Measurements from ENCODE around the gene SMDT1. TPM values are rescaled to one million over a fixed set of nuclear protein-coding genes. Genes with fewer than 3 reads are reported as not detected.

Gene SMDT1
- total and polyA plus RNA-seq, 2 experiments from 2014 or later = 4.9 to 97.9 TPM

GRCh38 chr22:42108848-42109247 lies 29.3 kb downstream of the SMDT1 start:
- Histone ChIP-seq H3K4me1 (ENCODE audit: insufficient read depth) (no peaks in the 10 kb centered on the region), H3K27me3 (ENCODE audit: insufficient read depth) (peaks cover 12% of the 10 kb centered on the region; the same call in 1 of the 2 replicates), H3K27ac (ENCODE audit: low read depth) (no peak overlapping the region), H3K4me2 (peak overlapping the region; percentile 33; the same call in 1 of the 2 replicates), H3K4me3 (peak overlapping the region; percentile 5; the same call in 1 of the 2 replicates), H2AFZ (no peak overlapping the region), H3F3A (replicated peaks; ENCODE audit: low read depth) (no peaks in the 10 kb centered on the region), H3K79me2 (replicated peaks; ENCODE audit: insufficient read depth) (no peaks in the 10 kb centered on the region), H3K36me3 (ENCODE audit: insufficient read depth) (no peaks in the 10 kb centered on the region), H3K9me2 (ENCODE audit: insufficient read depth) (no peaks in the 10 kb centered on the region), H4K20me1 (replicated peaks; ENCODE audit: insufficient read depth) (no peaks in the 10 kb centered on the region)
- H3K9me3 Mint-ChIP-seq = peaks cover 26% of the 10 kb centered on the region
- peak; percentile 89 for ATAC-seq
- peaks cover 8% of the 10 kb centered on the region for H3K27me3 Mint-ChIP-seq (ENCODE audit: insufficient read depth, low read depth, poor library complexity)
- no peak overlapping the region for H3K4me3 Mint-ChIP-seq
- no peaks in the 10 kb centered on the region; the same call in 2 of the 3 replicates for H3K4me1 Mint-ChIP-seq
- DNase-seq (ENCODE audit: low spot score) = peak; percentile 40
- no peak for TF ChIP-seq ZNF114 (CRISPR knock-in tag; IDR thresholded peaks at IDR 0.05)
- no peak for TF ChIP-seq CTCF (conservative IDR thresholded peaks at IDR 0.05; ENCODE audit: low read depth in 2 of 2)
- TF ChIP-seq EZH2phosphoT487 (IDR thresholded peaks at IDR 0.05; ENCODE audit: unreplicated experiment) = no peak
- TF ChIP-seq, protein P1, sequence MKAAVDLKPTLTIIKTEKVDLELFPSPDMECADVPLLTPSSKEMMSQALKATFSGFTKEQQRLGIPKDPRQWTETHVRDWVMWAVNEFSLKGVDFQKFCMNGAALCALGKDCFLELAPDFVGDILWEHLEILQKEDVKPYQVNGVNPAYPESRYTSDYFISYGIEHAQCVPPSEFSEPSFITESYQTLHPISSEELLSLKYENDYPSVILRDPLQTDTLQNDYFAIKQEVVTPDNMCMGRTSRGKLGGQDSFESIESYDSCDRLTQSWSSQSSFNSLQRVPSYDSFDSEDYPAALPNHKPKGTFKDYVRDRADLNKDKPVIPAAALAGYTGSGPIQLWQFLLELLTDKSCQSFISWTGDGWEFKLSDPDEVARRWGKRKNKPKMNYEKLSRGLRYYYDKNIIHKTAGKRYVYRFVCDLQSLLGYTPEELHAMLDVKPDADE (IDR thresholded peaks at IDR 0.05) = no peak
- no peak for TF ChIP-seq NANOG (IDR thresholded peaks at IDR 0.05; ENCODE audit: borderline replicate concordance)
- TF ChIP-seq EZH2 (IDR thresholded peaks at IDR 0.05; ENCODE audit: low read depth, unreplicated experiment) = no peak
- no peak for TF ChIP-seq STAT1 (IDR thresholded peaks at IDR 0.05; ENCODE audit: unreplicated experiment)
- no peak for TF ChIP-seq POLR2AphosphoS5 (IDR thresholded peaks at IDR 0.05; ENCODE audit: low read depth)
- no peak for TF ChIP-seq ZNF331 (CRISPR knock-in tag; IDR thresholded peaks at IDR 0.05; ENCODE audit: low read depth)
- no peak for TF ChIP-seq JUNB (IDR thresholded peaks at IDR 0.05; ENCODE audit: unreplicated experiment)
- TF ChIP-seq, protein P2, sequence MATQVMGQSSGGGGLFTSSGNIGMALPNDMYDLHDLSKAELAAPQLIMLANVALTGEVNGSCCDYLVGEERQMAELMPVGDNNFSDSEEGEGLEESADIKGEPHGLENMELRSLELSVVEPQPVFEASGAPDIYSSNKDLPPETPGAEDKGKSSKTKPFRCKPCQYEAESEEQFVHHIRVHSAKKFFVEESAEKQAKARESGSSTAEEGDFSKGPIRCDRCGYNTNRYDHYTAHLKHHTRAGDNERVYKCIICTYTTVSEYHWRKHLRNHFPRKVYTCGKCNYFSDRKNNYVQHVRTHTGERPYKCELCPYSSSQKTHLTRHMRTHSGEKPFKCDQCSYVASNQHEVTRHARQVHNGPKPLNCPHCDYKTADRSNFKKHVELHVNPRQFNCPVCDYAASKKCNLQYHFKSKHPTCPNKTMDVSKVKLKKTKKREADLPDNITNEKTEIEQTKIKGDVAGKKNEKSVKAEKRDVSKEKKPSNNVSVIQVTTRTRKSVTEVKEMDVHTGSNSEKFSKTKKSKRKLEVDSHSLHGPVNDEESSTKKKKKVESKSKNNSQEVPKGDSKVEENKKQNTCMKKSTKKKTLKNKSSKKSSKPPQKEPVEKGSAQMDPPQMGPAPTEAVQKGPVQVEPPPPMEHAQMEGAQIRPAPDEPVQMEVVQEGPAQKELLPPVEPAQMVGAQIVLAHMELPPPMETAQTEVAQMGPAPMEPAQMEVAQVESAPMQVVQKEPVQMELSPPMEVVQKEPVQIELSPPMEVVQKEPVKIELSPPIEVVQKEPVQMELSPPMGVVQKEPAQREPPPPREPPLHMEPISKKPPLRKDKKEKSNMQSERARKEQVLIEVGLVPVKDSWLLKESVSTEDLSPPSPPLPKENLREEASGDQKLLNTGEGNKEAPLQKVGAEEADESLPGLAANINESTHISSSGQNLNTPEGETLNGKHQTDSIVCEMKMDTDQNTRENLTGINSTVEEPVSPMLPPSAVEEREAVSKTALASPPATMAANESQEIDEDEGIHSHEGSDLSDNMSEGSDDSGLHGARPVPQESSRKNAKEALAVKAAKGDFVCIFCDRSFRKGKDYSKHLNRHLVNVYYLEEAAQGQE (IDR thresholded peaks at IDR 0.05; ENCODE audit: unreplicated experiment) = no peak
- TF ChIP-seq, protein P3, sequence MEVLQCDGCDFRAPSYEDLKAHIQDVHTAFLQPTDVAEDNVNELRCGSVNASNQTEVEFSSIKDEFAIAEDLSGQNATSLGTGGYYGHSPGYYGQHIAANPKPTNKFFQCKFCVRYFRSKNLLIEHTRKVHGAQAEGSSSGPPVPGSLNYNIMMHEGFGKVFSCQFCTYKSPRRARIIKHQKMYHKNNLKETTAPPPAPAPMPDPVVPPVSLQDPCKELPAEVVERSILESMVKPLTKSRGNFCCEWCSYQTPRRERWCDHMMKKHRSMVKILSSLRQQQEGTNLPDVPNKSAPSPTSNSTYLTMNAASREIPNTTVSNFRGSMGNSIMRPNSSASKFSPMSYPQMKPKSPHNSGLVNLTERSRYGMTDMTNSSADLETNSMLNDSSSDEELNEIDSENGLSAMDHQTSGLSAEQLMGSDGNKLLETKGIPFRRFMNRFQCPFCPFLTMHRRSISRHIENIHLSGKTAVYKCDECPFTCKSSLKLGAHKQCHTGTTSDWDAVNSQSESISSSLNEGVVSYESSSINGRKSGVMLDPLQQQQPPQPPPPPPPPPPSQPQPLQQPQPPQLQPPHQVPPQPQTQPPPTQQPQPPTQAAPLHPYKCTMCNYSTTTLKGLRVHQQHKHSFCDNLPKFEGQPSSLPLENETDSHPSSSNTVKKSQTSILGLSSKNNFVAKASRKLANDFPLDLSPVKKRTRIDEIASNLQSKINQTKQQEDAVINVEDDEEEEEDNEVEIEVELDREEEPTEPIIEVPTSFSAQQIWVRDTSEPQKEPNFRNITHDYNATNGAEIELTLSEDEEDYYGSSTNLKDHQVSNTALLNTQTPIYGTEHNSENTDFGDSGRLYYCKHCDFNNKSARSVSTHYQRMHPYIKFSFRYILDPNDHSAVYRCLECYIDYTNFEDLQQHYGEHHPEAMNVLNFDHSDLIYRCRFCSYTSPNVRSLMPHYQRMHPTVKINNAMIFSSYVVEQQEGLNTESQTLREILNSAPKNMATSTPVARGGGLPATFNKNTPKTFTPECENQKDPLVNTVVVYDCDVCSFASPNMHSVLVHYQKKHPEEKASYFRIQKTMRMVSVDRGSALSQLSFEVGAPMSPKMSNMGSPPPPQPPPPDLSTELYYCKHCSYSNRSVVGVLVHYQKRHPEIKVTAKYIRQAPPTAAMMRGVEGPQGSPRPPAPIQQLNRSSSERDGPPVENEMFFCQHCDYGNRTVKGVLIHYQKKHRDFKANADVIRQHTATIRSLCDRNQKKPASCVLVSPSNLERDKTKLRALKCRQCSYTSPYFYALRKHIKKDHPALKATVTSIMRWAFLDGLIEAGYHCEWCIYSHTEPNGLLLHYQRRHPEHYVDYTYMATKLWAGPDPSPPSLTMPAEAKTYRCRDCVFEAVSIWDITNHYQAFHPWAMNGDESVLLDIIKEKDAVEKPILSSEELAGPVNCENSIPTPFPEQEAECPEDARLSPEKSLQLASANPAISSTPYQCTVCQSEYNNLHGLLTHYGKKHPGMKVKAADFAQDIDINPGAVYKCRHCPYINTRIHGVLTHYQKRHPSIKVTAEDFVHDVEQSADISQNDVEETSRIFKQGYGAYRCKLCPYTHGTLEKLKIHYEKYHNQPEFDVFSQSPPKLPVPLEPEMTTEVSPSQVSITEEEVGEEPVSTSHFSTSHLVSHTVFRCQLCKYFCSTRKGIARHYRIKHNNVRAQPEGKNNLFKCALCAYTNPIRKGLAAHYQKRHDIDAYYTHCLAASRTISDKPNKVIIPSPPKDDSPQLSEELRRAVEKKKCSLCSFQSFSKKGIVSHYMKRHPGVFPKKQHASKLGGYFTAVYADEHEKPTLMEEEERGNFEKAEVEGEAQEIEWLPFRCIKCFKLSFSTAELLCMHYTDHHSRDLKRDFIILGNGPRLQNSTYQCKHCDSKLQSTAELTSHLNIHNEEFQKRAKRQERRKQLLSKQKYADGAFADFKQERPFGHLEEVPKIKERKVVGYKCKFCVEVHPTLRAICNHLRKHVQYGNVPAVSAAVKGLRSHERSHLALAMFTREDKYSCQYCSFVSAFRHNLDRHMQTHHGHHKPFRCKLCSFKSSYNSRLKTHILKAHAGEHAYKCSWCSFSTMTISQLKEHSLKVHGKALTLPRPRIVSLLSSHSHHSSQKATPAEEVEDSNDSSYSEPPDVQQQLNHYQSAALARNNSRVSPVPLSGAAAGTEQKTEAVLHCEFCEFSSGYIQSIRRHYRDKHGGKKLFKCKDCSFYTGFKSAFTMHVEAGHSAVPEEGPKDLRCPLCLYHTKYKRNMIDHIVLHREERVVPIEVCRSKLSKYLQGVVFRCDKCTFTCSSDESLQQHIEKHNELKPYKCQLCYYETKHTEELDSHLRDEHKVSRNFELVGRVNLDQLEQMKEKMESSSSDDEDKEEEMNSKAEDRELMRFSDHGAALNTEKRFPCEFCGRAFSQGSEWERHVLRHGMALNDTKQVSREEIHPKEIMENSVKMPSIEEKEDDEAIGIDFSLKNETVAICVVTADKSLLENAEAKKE (CRISPR knock-in tag; IDR thresholded peaks at IDR 0.05) = no peak
- no peak overlapping the region for H3K27ac Mint-ChIP-seq
- H3K36me3 Mint-ChIP-seq (ENCODE audit: low read depth) = peaks cover 10% of the 10 kb centered on the region

Data from GM23338 (cell line).